PC-9 (cell line): ENCODE measurements around the gene UBL4A. TPM values are rescaled to one million over a fixed set of nuclear protein-coding genes. Genes with fewer than 3 reads are reported as not detected.

Source experiments
- BruUV-seq: library from RNA; stranded (reverse); fragments of 400-500 nt; replicated peaks from 2 replicates; lab custom pipeline; 2021; lab: Mats Ljungman, UMichigan
- CTCF ChIA-PET: fragments of 300-600 bp; sonication (Branson Sonifier 250); formaldehyde crosslinking; loops from one replicate; lab custom pipeline; 2022; ENCODE audit warnings: antibody characterized with exemption; lab: Charles Lee
- POLR2A ChIA-PET: fragments of 300-600 bp; sonication (Branson Sonifier 250); formaldehyde crosslinking; loops from one replicate; lab custom pipeline; 2022; ENCODE audit warnings: antibody characterized with exemption; ENCODE audit not compliant: unreplicated experiment; lab: Charles Lee
- DNase-seq, 2 experiments: peaks; one replicate each; pipeline versions ENCODE4 v3.0.0 to v3.0.0-alpha.2; 2015 to 2022; ENCODE audit warnings: mixed read lengths in 1 of 2
- H2AFZ ChIP-seq: fragments of 200-600 bp; sonication (generic); 2 replicates; pipeline ENCODE4 v1.8.1; 2017; ENCODE audit warnings: antibody characterized with exemption
- H3F3A ChIP-seq: fragments of 200-600 bp; sonication (generic); 2 replicates; pipeline ENCODE4 v1.8.1; 2017; ENCODE audit warnings: antibody characterized with exemption, mild to moderate bottlenecking, low read depth; ENCODE audit not compliant: insufficient read depth
- H3K27ac ChIP-seq: fragments of 200-600 bp; sonication (generic); 2 replicates; pipeline ENCODE4 v1.6.1; 2016; ENCODE audit warnings: mixed run types
- H3K27me3 ChIP-seq: fragments of 200-600 bp; sonication (generic); 2 replicates; pipeline ENCODE4 v1.6.1; 2016; ENCODE audit warnings: low read depth, mixed run types; ENCODE audit not compliant: insufficient read depth
- H3K36me3 ChIP-seq: fragments of 200-600 bp; sonication (generic); 2 replicates; pipeline ENCODE4 v1.6.1; 2016; ENCODE audit warnings: low read depth, mixed run types
- H3K4me1 ChIP-seq: fragments of 200-600 bp; sonication (generic); replicated peaks from 2 replicates; pipeline ENCODE4 v1.6.1; 2016; ENCODE audit warnings: mixed run types; ENCODE audit not compliant: insufficient read depth
- H3K4me2 ChIP-seq: fragments of 200-600 bp; sonication (generic); 2 replicates; pipeline ENCODE4 v1.6.1; 2017; ENCODE audit warnings: mixed run types
- H3K4me3 ChIP-seq: fragments of 200-600 bp; sonication (generic); 2 replicates; pipeline ENCODE4 v1.6.1; 2016; ENCODE audit warnings: mixed run types
- H3K79me2 ChIP-seq: fragments of 200-600 bp; sonication (generic); 2 replicates; pipeline ENCODE4 v1.6.1; 2017; ENCODE audit warnings: low read depth, mixed run types
- H3K9me2 ChIP-seq: fragments of 200-600 bp; sonication (generic); 2 replicates; pipeline ENCODE4 v1.8.1; 2017; ENCODE audit warnings: mild to moderate bottlenecking; ENCODE audit not compliant: insufficient read depth
- H3K9me3 ChIP-seq: fragments of 200-600 bp; sonication (generic); 2 replicates; pipeline ENCODE4 v1.8.1; 2016; ENCODE audit warnings: low read depth; ENCODE audit not compliant: insufficient read depth
- H4K20me1 ChIP-seq: fragments of 200-600 bp; sonication (generic); 2 replicates; pipeline ENCODE4 v1.8.1; 2017; ENCODE audit not compliant: insufficient read depth
- CTCF ChIP-seq: fragments of 200-600 bp; sonication (generic); conservative IDR thresholded peaks from 2 replicates; pipeline ENCODE4 v1.6.1; 2017; ENCODE audit warnings: mixed run types, antibody characterized with exemption, mild to moderate bottlenecking, moderate library complexity
- EZH2 ChIP-seq: fragments of 200-600 bp; sonication (generic); IDR thresholded peaks from 2 replicates; pipeline ENCODE4 v1.8.0; 2017; ENCODE audit warnings: antibody characterized with exemption, low read depth
- intact Hi-C: fragments of 100-400 bp; cut with micrococcal nuclease; formaldehyde crosslinking; loops from one replicate; pipeline ENCODE4 v1.10.0; 2022; ENCODE audit not compliant: unreplicated experiment
- total RNA-seq: library from RNA; stranded (reverse); gene quantifications from 2 replicates; pipeline ENCODE4 v1.2.3, GENCODE V29; 2021

The UBL4A gene
- total RNA-seq, 1 experiment from 2014 or later = 80.7 TPM

GRCh38 chrX:154436983-154437752, 49.2 kb downstream of the UBL4A start, which contains the start of gene GDI1:
GDI1 (plus strand) TSS chrX:154437154; CDS start chrX:154437255, 101 bp downstream.
- no TSS peak for BruUV-seq
- H3K9me2 ChIP-seq = no peaks in the 10 kb centered on the region
- peak within 1 kb of the TSS; percentile 56; the same call in 1 of the 2 replicates for H3K4me3 ChIP-seq
- H3K9me3 ChIP-seq = no peaks in the 10 kb centered on the region
- H3K4me1 ChIP-seq = peaks cover 7% of the 10 kb centered on the region; the same call in 1 of the 2 replicates
- ChIA-PET POLR2A (no interaction called here), CTCF (no interaction called here)
- peaks cover 15% of the 10 kb centered on the region for H3K79me2 ChIP-seq
- no peaks in the 10 kb centered on the region for H3K27me3 ChIP-seq
- peak in 1 of 2 experiments; percentile 61 for DNase-seq
- H4K20me1 ChIP-seq = no peaks in the 10 kb centered on the region
- intact Hi-C loops = no loop called here
- H2AFZ ChIP-seq = peak within 1 kb of the TSS; percentile 70; the same call in 1 of the 2 replicates
- H3K36me3 ChIP-seq = no peaks in the 10 kb centered on the region
- peaks cover 5% of the 10 kb centered on the region; the same call in 1 of the 2 replicates for H3F3A ChIP-seq
- TF ChIP-seq CTCF = no peak
- TF ChIP-seq EZH2 = no peak
- no peak within 1 kb of the TSS for H3K27ac ChIP-seq
- peak within 1 kb of the TSS; percentile 86 for H3K4me2 ChIP-seq

GRCh38 chrX:154436374-154436982, 49.9 kb downstream of the UBL4A start:
- H2AFZ ChIP-seq = no peak overlapping the region
- H3K4me3 ChIP-seq = peak overlapping the region; percentile 56; the same call in 1 of the 2 replicates
- no peaks in the 10 kb centered on the region for H3K36me3 ChIP-seq
- H3K4me1 ChIP-seq = peaks cover 7% of the 10 kb centered on the region; the same call in 1 of the 2 replicates
- intact Hi-C loops = no loop called here
- H3K27ac ChIP-seq = no peak overlapping the region
- no TSS peak for BruUV-seq
- no peaks in the 10 kb centered on the region; the same call in 1 of the 2 replicates for H3F3A ChIP-seq
- H4K20me1 ChIP-seq = no peaks in the 10 kb centered on the region
- peak in 1 of 2 experiments; percentile 22 for DNase-seq
- TF ChIP-seq EZH2 (no peak), CTCF (no peak)
- peaks cover 15% of the 10 kb centered on the region for H3K79me2 ChIP-seq
- H3K9me3 ChIP-seq = no peaks in the 10 kb centered on the region
- H3K4me2 ChIP-seq = no peak overlapping the region
- H3K27me3 ChIP-seq = no peaks in the 10 kb centered on the region
- H3K9me2 ChIP-seq = no peaks in the 10 kb centered on the region
- CTCF ChIA-PET = no interaction called here
- POLR2A ChIA-PET = no interaction called here

- CTCF ChIA-PET = no interaction called here
- H2AFZ ChIP-seq = no peak overlapping the region
- peaks cover 20% of the 10 kb centered on the region for H3K79me2 ChIP-seq
- no peak overlapping the region for H3K4me3 ChIP-seq
- no peaks in the 10 kb centered on the region for H3K9me3 ChIP-seq
- H3K36me3 ChIP-seq = no peaks in the 10 kb centered on the region
- no peak overlapping the region for H3K4me2 ChIP-seq
- H3K4me1 ChIP-seq = peaks cover 7% of the 10 kb centered on the region; the same call in 1 of the 2 replicates
- H3K27ac ChIP-seq = no peak overlapping the region
- POLR2A ChIA-PET = no interaction called here
- H3F3A ChIP-seq = no peaks in the 10 kb centered on the region; the same call in 1 of the 2 replicates
- no peaks in the 10 kb centered on the region for H4K20me1 ChIP-seq
- DNase-seq = no peak
- no peaks in the 10 kb centered on the region for H3K27me3 ChIP-seq
- no peak for TF ChIP-seq EZH2
- TF ChIP-seq CTCF = no peak
- H3K9me2 ChIP-seq = no peaks in the 10 kb centered on the region
- intact Hi-C loops = no loop called here
- BruUV-seq = no TSS peak
Observed at GRCh38 chrX:154435171-154435733, 51.2 kb downstream of the UBL4A start.
